H1 (cell line): Measurements from ENCODE around the gene BRD2. TPM values are rescaled to one million over a fixed set of nuclear protein-coding genes. Genes with fewer than 3 reads are reported as not detected.

Experiments
- CTCF ChIA-PET: fragments of 300-600 bp; sonication (Branson Sonifier 250); formaldehyde crosslinking; loops from one replicate; lab custom pipeline; 2021; ENCODE audit not compliant: partially characterized antibody; lab: Charles Lee
- POLR2A ChIA-PET: fragments of 300-600 bp; sonication (Branson Sonifier 250); formaldehyde crosslinking; loops from one replicate; lab custom pipeline; 2021; ENCODE audit warnings: inconsistent platforms; ENCODE audit not compliant: partially characterized antibody; lab: Charles Lee
- DNase-seq, 2 experiments: peaks; one replicate each; pipeline versions ENCODE4 v3.0.0 to v3.0.0-alpha.2; 2010 to 2022; ENCODE audit warnings: low spot score in 2 of 2, low read depth in 1 of 2, mixed read lengths in 1 of 2
- FAIRE-seq: peaks from 2 replicates; lab custom pipeline; 2011; peaks lifted over from hg19 to GRCh38; lab: Jason Lieb, UNC
- H2AFZ ChIP-seq: 2 replicates; pipeline ENCODE4 v1.8.1; 2012; ENCODE audit warnings: low read length, inconsistent platforms
- H2AK5ac ChIP-seq: 2 replicates; pipeline ENCODE4 v1.6.1; 2013; ENCODE audit warnings: low read depth, low read length
- H2BK120ac ChIP-seq: replicated peaks from 2 replicates; pipeline ENCODE3; 2013; ENCODE audit warnings: low read depth, low read length, inconsistent platforms
- H2BK12ac ChIP-seq: 2 replicates; pipeline ENCODE4 v1.6.1; 2013; ENCODE audit warnings: low read depth, low read length
- H2BK15ac ChIP-seq: 2 replicates; pipeline ENCODE4 v1.6.1; 2013; ENCODE audit warnings: low read length
- H2BK20ac ChIP-seq: 2 replicates; pipeline ENCODE4 v1.6.1; 2013; ENCODE audit warnings: low read length
- H2BK5ac ChIP-seq: 2 replicates; pipeline ENCODE4 v1.6.1; 2013; ENCODE audit warnings: low read depth, low read length
- H3K14ac ChIP-seq: 2 replicates; pipeline ENCODE4 v1.6.1; 2013; ENCODE audit warnings: inconsistent platforms; ENCODE audit not compliant: insufficient read length
- H3K18ac ChIP-seq: 2 replicates; pipeline ENCODE4 v1.6.1; 2013; ENCODE audit warnings: low read length; ENCODE audit errors: extremely low read depth
- H3K23ac ChIP-seq: 2 replicates; pipeline ENCODE4 v1.6.1; 2013; ENCODE audit warnings: inconsistent platforms; ENCODE audit not compliant: insufficient read length
- H3K23me2 ChIP-seq: 2 replicates; pipeline ENCODE4 v1.6.1; 2013; ENCODE audit warnings: low read depth, low read length
- H3K27ac ChIP-seq: 2 replicates; pipeline ENCODE4 v1.6.1; 2011; ENCODE audit warnings: low read depth, low read length, inconsistent platforms
- H3K27me3 ChIP-seq, 4 experiments: replicated peaks in 1 of 4; 1 replicate in 1 of 4; 2 replicates in 3 of 4; pipeline versions ENCODE4 v1.6.1 to v1.8.1; 2011 to 2013; ENCODE audit warnings: low read length in 3 of 4, mild to moderate bottlenecking in 3 of 4, inconsistent platforms in 2 of 4, mixed read lengths in 2 of 4, moderate library complexity in 1 of 4; ENCODE audit not compliant: control insufficient read depth in 3 of 4, insufficient read depth in 3 of 4; ENCODE audit errors: extremely low read depth in 1 of 4
- H3K36me3 ChIP-seq, 4 experiments: 2 replicates each; pipeline versions ENCODE4 v1.6.1 to v1.8.1; 2011 to 2013; ENCODE audit warnings: mild to moderate bottlenecking in 4 of 4, low read length in 3 of 4, moderate library complexity in 2 of 4, control low read depth in 1 of 4, inconsistent platforms in 1 of 4; ENCODE audit not compliant: insufficient read depth in 4 of 4, control insufficient read depth in 2 of 4
- H3K4ac ChIP-seq: replicated peaks from 2 replicates; pipeline ENCODE3; 2013; ENCODE audit warnings: low read length, low read depth, mixed read lengths, inconsistent platforms; ENCODE audit not compliant: insufficient read length
- H3K4me1 ChIP-seq, 4 experiments: replicated peaks in 1 of 4; 1 replicate in 1 of 4; 2 replicates in 3 of 4; pipeline versions ENCODE4 v1.6.1 to v1.8.1; 2011 to 2013; ENCODE audit warnings: low read length in 3 of 4, inconsistent platforms in 2 of 4, mixed read lengths in 1 of 4; ENCODE audit not compliant: insufficient read depth in 4 of 4, control insufficient read depth in 3 of 4
- H3K4me2 ChIP-seq, 2 experiments: 2 replicates each; pipeline versions ENCODE4 v1.6.1 to v1.8.1; 2011 to 2013; ENCODE audit warnings: low read depth in 2 of 2, low read length in 2 of 2, control low read depth in 1 of 2, inconsistent platforms in 1 of 2, mild to moderate bottlenecking in 1 of 2; ENCODE audit not compliant: insufficient read depth in 1 of 2
- H3K4me3 ChIP-seq, 4 experiments: fragments of 200-600, 300-600 bp in 1 of 4; sonication (generic), shearing (Covaris generic), sonication (Bioruptor Twin) in 1 of 4; 2 replicates each; pipeline versions ENCODE4 v1.5.1 to v1.8.1; 2011 to 2016; ENCODE audit warnings: low read length in 4 of 4, low read depth in 3 of 4, control low read depth in 2 of 4, inconsistent platforms in 2 of 4, mild to moderate bottlenecking in 2 of 4, mixed read lengths in 1 of 4, moderate library complexity in 1 of 4; ENCODE audit not compliant: insufficient read depth in 2 of 4; ENCODE audit errors: extremely low read depth in 1 of 4
- H3K56ac ChIP-seq: replicated peaks from 2 replicates; pipeline ENCODE3; 2013; ENCODE audit warnings: low read depth, mild to moderate bottlenecking, mixed read lengths, low read length, inconsistent platforms; ENCODE audit not compliant: insufficient read length
- H3K79me1 ChIP-seq: 2 replicates; pipeline ENCODE4 v1.6.1; 2013; ENCODE audit warnings: low read depth, low read length, control low read depth
- H3K79me2 ChIP-seq, 2 experiments: 2 replicates each; pipeline versions ENCODE4 v1.6.1 to v1.8.1; 2012 to 2013; ENCODE audit warnings: low read length in 2 of 2, mild to moderate bottlenecking in 2 of 2, inconsistent platforms in 1 of 2; ENCODE audit not compliant: insufficient read depth in 2 of 2, control insufficient read depth in 1 of 2
- H3K9ac ChIP-seq, 4 experiments: replicated peaks in 1 of 4; 1 replicate in 1 of 4; 2 replicates in 3 of 4; pipeline versions ENCODE4 v1.6.1 to v1.8.1; 2011 to 2013; ENCODE audit warnings: low read depth in 3 of 4, low read length in 3 of 4, control low read depth in 2 of 4, mild to moderate bottlenecking in 2 of 4, moderate library complexity in 2 of 4, inconsistent platforms in 1 of 4; ENCODE audit errors: extremely low read depth in 1 of 4
- H3K9me3 ChIP-seq, 2 experiments: 2 replicates each; pipeline versions ENCODE4 v1.6.1 to v1.8.1; 2012 to 2013; ENCODE audit warnings: mild to moderate bottlenecking in 2 of 2, moderate library complexity in 2 of 2, control low read depth in 1 of 2, inconsistent platforms in 1 of 2, low read depth in 1 of 2, low read length in 1 of 2, mixed read lengths in 1 of 2; ENCODE audit not compliant: insufficient read depth in 2 of 2
- H4K20me1 ChIP-seq, 2 experiments: replicated peaks in 1 of 2; 2 replicates each; pipeline versions ENCODE3 to v1.8.1; 2011 to 2013; ENCODE audit warnings: inconsistent platforms in 2 of 2, low read length in 2 of 2, mild to moderate bottlenecking in 1 of 2; ENCODE audit not compliant: insufficient read depth in 2 of 2, control insufficient read depth in 1 of 2
- H4K5ac ChIP-seq: 2 replicates; pipeline ENCODE4 v1.6.1; 2013; ENCODE audit warnings: low read length, low read depth, mixed read lengths, inconsistent platforms; ENCODE audit not compliant: insufficient read length
- H4K8ac ChIP-seq: 2 replicates; pipeline ENCODE4 v1.8.0; 2013; ENCODE audit warnings: mild to moderate bottlenecking, moderate library complexity, low read length, inconsistent platforms; ENCODE audit not compliant: insufficient read depth; ENCODE audit errors: extremely low read depth
- H4K91ac ChIP-seq: replicated peaks from 2 replicates; pipeline ENCODE3; 2013; ENCODE audit warnings: low read length, mixed read lengths, inconsistent platforms; ENCODE audit not compliant: insufficient read length
- CHD1 ChIP-seq: IDR thresholded peaks from 2 replicates; pipeline ENCODE4 v1.6.1; 2012; ENCODE audit warnings: low read depth, low read length, improper control_type of control experiment
- CTBP2 ChIP-seq: IDR thresholded peaks from 2 replicates; pipeline ENCODE4 v1.7.0; 2011; ENCODE audit warnings: borderline replicate concordance, mild to moderate bottlenecking, moderate library complexity, mixed read lengths, low read length; ENCODE audit not compliant: insufficient read depth, insufficient read length
- GABPA ChIP-seq: IDR thresholded peaks from 2 replicates; pipeline ENCODE4 v1.6.1; 2011; ENCODE audit warnings: mild to moderate bottlenecking, low read length, moderate library complexity, borderline replicate concordance; ENCODE audit not compliant: insufficient read depth
- JUN ChIP-seq: IDR thresholded peaks from 2 replicates; pipeline ENCODE4 v1.6.1; 2011; ENCODE audit warnings: low read depth, mild to moderate bottlenecking, improper control_type of control experiment, low read length
- JUND ChIP-seq: IDR thresholded peaks from 2 replicates; pipeline ENCODE4 v1.6.1; 2011; ENCODE audit warnings: mild to moderate bottlenecking, improper control_type of control experiment, low read length
- KDM1A ChIP-seq: fragments of 200-600, 300-600 bp; sonication (generic); IDR thresholded peaks from 2 replicates; pipeline ENCODE4 v1.7.1; 2016; ENCODE audit warnings: mild to moderate bottlenecking, low read length, borderline replicate concordance
- POU5F1 ChIP-seq: IDR thresholded peaks from 2 replicates; pipeline ENCODE4 v1.6.1; 2011; ENCODE audit warnings: low read depth, mild to moderate bottlenecking, low read length, moderate library complexity
- RFX5 ChIP-seq: IDR thresholded peaks from 2 replicates; pipeline ENCODE4 v1.6.1; 2011; ENCODE audit warnings: low read depth, low read length, improper control_type of control experiment, borderline replicate concordance
- RNF2 ChIP-seq: fragments of 200-900, 300-1000 bp; sonication (generic); IDR thresholded peaks from 2 replicates; pipeline ENCODE4 v1.7.1; 2016; ENCODE audit warnings: borderline replicate concordance, low read depth, mild to moderate bottlenecking, antibody characterized with exemption, low read length; ENCODE audit not compliant: poor library complexity, severe bottlenecking; ENCODE audit errors: missing control alignments
- RXRA ChIP-seq: IDR thresholded peaks from 2 replicates; pipeline ENCODE4 v1.6.1; 2011; ENCODE audit warnings: low read depth, mild to moderate bottlenecking, low read length, moderate library complexity; ENCODE audit not compliant: insufficient read depth
- SIRT6 ChIP-seq: IDR thresholded peaks from one replicate; pipeline ENCODE4 v1.7.1; 2012; ENCODE audit warnings: low read length, inconsistent platforms
- SRF ChIP-seq: IDR thresholded peaks from 2 replicates; pipeline ENCODE4 v1.6.1; 2011; ENCODE audit warnings: mild to moderate bottlenecking, low read depth, low read length, moderate library complexity
- YY1 ChIP-seq: IDR thresholded peaks from 2 replicates; pipeline ENCODE4 v1.6.1; 2011; ENCODE audit warnings: low read depth, mild to moderate bottlenecking, low read length
- WGBS, 2 experiments: shearing (Covaris generic) in 1 of 2; methylation state at CpG; one replicate each; pipeline versions ENCODE4 v1.1.6 to v1.1.7; 2013 to 2015; ENCODE audit warnings: low lambda C conversion rate in 2 of 2, mixed read lengths in 2 of 2, inconsistent platforms in 1 of 2, low coverage in 1 of 2, missing lambda C conversion rate in 1 of 2; ENCODE audit not compliant: insufficient replicate concordance in 2 of 2, insufficient coverage in 1 of 2, insufficient read length in 1 of 2; ENCODE audit errors: extremely low coverage in 1 of 2, missing lambda C conversion rate in 1 of 2; 5-methylcytosine and 5-hydroxymethylcytosine counted together
- polyA plus RNA-seq, 7 experiments: library from polyadenylated mRNA; depleted of rRNA in 3 of 7; stranded (reverse) in 5 of 7; unstranded in 2 of 7; fragments of >200 nt in 5 of 7; fragments of 200-250 nt in 2 of 7; gene quantifications; 1 replicate in 5 of 7; 2 replicates in 1 of 7; 4 replicates in 1 of 7; pipeline versions ENCODE4 v1.2.1 to v1.2.3, GENCODE V29; 2011 to 2013; ENCODE audit warnings: missing spikeins in 2 of 7, mixed read lengths in 2 of 7
- total RNA-seq: library from RNA; stranded (reverse); fragmentation: NEBNext Ultra II Directional; extraction: Animal tissue kit (Norgen Biotek cat#: 25700); gene quantifications from 2 replicates; pipeline ENCODE4 v1.2.1, GENCODE V29; 2021
- TF ChIP-seq, protein P1 (sequence below): IDR thresholded peaks from 2 replicates; pipeline ENCODE4 v1.6.1; 2012; ENCODE audit warnings: inconsistent platforms

The BRD2 gene
- total and polyA plus RNA-seq, 2 of the 8 experiments (the other 6 are each of a cell fraction or from before 2014, with no cell fraction given): 132 to 185 TPM

- POLR2A ChIA-PET: interaction anchor here (0.7 to 0.8 kb wide), 2 partner anchors 140 to 247 kb away, joined by 3 read pairs; no protein-coding TSS in a partner anchor
- CTCF ChIA-PET: interaction anchor here (1.8 to 2.5 kb wide), 2 partner anchors 11 to 88 kb away, joined by 5 to 7 read pairs; no protein-coding TSS in a partner anchor
Measured at GRCh38 chr6:32995448-32995847, 27.1 kb downstream of the BRD2 start.

More at GRCh38 chr6:32995448-32995847, 27.1 kb downstream of the BRD2 start:
- H3K79me2 ChIP-seq: no peaks in the 10 kb centered on the region
- FAIRE-seq (no peak), DNase-seq (no peak)
- H3K23me2 ChIP-seq: no peaks in the 10 kb centered on the region
- no peak overlapping the region for H3K23ac ChIP-seq
- no peak overlapping the region for H3K4me2 ChIP-seq
- H3K27me3 ChIP-seq: no peaks in the 10 kb centered on the region; a peak in 1 of 7 replicates
- H3K18ac ChIP-seq: no peak overlapping the region
- H2AK5ac ChIP-seq: no peak overlapping the region
- no peaks in the 10 kb centered on the region for H3K9me3 ChIP-seq
- WGBS, 2 experiments: 70% methylated on average over 2 of the region's 2 CpGs; no CpG with 5 or more reads in 1 of the 2 experiments
- no peak overlapping the region for H3K9ac ChIP-seq
- no peak overlapping the region for H2BK15ac ChIP-seq
- no peak overlapping the region for H3K4ac ChIP-seq
- no peak overlapping the region for H3K27ac ChIP-seq
- no peaks in the 10 kb centered on the region for H3K4me1 ChIP-seq
- no peak overlapping the region for H3K4me3 ChIP-seq
- no peak overlapping the region for H2BK20ac ChIP-seq
- H3K79me1 ChIP-seq: no peaks in the 10 kb centered on the region
- no peak overlapping the region for H3K14ac ChIP-seq
- no peak overlapping the region for H4K91ac ChIP-seq
- TF ChIP-seq CTBP2: no peak
- no peak for TF ChIP-seq YY1
- TF ChIP-seq KDM1A: no peak
- TF ChIP-seq RFX5: no peak
- TF ChIP-seq SIRT6: no peak
- TF ChIP-seq POU5F1: no peak
- TF ChIP-seq CHD1: no peak
- no peak for TF ChIP-seq JUND
- TF ChIP-seq GABPA: no peak
- TF ChIP-seq RXRA: no peak
- TF ChIP-seq RNF2: no peak
- TF ChIP-seq JUN: no peak
- TF ChIP-seq, protein P1, sequence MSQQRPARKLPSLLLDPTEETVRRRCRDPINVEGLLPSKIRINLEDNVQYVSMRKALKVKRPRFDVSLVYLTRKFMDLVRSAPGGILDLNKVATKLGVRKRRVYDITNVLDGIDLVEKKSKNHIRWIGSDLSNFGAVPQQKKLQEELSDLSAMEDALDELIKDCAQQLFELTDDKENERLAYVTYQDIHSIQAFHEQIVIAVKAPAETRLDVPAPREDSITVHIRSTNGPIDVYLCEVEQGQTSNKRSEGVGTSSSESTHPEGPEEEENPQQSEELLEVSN: no peak
- no peak for TF ChIP-seq SRF
- TF ChIP-seq, all 59 proteins: peak for 0
- Histone ChIP-seq H3K36me3 (no peaks in the 10 kb centered on the region), H4K5ac (no peak overlapping the region), H4K8ac (no peak overlapping the region), H2BK12ac (no peak overlapping the region), H3K56ac (no peak overlapping the region), H2AFZ (no peak overlapping the region), H4K20me1 (no peaks in the 10 kb centered on the region), H2BK120ac (no peak overlapping the region), H2BK5ac (no peak overlapping the region)
